Thyroid gland (tissue), 4 donors: ENCODE data around the gene RNF10. TPM values are rescaled to one million over a fixed set of nuclear protein-coding genes. Genes with fewer than 3 reads are reported as not detected.
"Not testable (repeated sequence)": the region's sequence is repeated elsewhere in the genome, so short reads cannot be mapped to it uniquely, and the experiment has no call there.

Experiments
- DNase-seq, 2 donors: peaks; one replicate each; pipeline ENCODE4 v3.0.0-alpha.2; 2019
- H3K27ac ChIP-seq, 3 donors: fragments of 200-600 bp; sonication (generic); 1 replicate in 2 of 3; 2 replicates in 1 of 3; pipeline ENCODE4 v1.5.1; 2016 to 2019; ENCODE audit warnings: mild to moderate bottlenecking in 1 of 3, moderate library complexity in 1 of 3
- H3K27me3 ChIP-seq: fragments of 200-600 bp; sonication (generic); one replicate; pipeline ENCODE4 v1.5.1; 2019
- H3K36me3 ChIP-seq, 2 donors: fragments of 200-600 bp; sonication (generic); one replicate each; pipeline ENCODE4 v1.5.1; 2016 to 2019
- H3K4me1 ChIP-seq, 2 donors: fragments of 200-600 bp; sonication (generic); one replicate each; pipeline ENCODE4 v1.5.1; 2017 to 2019
- H3K4me3 ChIP-seq, 3 donors: fragments of 200-600 bp; sonication (generic); replicated peaks in 1 of 3; 1 replicate in 2 of 3; 2 replicates in 1 of 3; pipeline ENCODE4 v1.5.1; 2016; ENCODE audit warnings: mild to moderate bottlenecking in 1 of 3
- H3K9me3 ChIP-seq: fragments of 200-600 bp; sonication (generic); one replicate; pipeline ENCODE4 v1.5.1; 2017
- CTCF ChIP-seq, 6 experiments: fragments of 200-600 bp in 3 of 6; fragments of 450-650 bp in 3 of 6; sonication (generic) in 3 of 6; IDR thresholded peaks; one replicate each; pipeline ENCODE4 v1.5.1; 2016 to 2019; ENCODE audit warnings: antibody characterized with exemption in 6 of 6, mild to moderate bottlenecking in 2 of 6, inconsistent platforms in 1 of 6, moderate library complexity in 1 of 6
- POLR2A ChIP-seq, 2 donors: fragments of 450-650 bp; IDR thresholded peaks; one replicate each; pipeline ENCODE4 v1.6.1; 2017; ENCODE audit warnings: antibody characterized with exemption in 2 of 2, mild to moderate bottlenecking in 2 of 2, moderate library complexity in 1 of 2
- WGBS, 2 donors: methylation state at CpG; one replicate each; pipeline ENCODE4 v1.1.5; 2017; 5-methylcytosine and 5-hydroxymethylcytosine counted together
- intact Hi-C: fragments of 100-400 bp; cut with DNase I; formaldehyde crosslinking; loops from one replicate; pipeline ENCODE4 v1.15.1; 2023
- total RNA-seq, 4 donors: library from RNA; depleted of rRNA; stranded (reverse); fragments of >200 nt; gene quantifications; one replicate each; pipeline ENCODE4 v1.2.3, GENCODE V29; 2016

Gene RNF10
- total RNA-seq, 4 donors from 2014 or later, result 62.5 to 159 (median 127) TPM

GRCh38 chr12:120528861-120529525 is 5.2 kb upstream of the RNF10 start, which contains the start of gene COQ5:
COQ5 (minus strand) TSS chr12:120529158; CDS start chr12:120529141, 17 bp downstream.
- intact Hi-C loops, result no loop called here
- Histone ChIP-seq H3K36me3 (no peaks in the 10 kb centered on the region), H3K27ac (peak within 1 kb of the TSS; percentile 80 to 98 (median 91)), H3K9me3 (no peaks in the 10 kb centered on the region), H3K4me3 (peak within 1 kb of the TSS; percentile 47 to 96 (median 63)), H3K4me1 (peaks cover 4 to 11% of the 10 kb centered on the region in 2 donors), H3K27me3 (no peaks in the 10 kb centered on the region)
- 1% methylated on average over 31 to 38 of the region's 38 CpGs for WGBS, 2 donors
- TF ChIP-seq CTCF (IDR thresholded peaks at IDR 0.05) (peak in 2 of 6 experiments; percentile 1 to 13), POLR2A (IDR thresholded peaks at IDR 0.05) (peak; percentile 9 to 76)
- peak; percentile 89 to 91 for DNase-seq

- Histone ChIP-seq H3K4me1 (peaks cover 4 to 11% of the 10 kb centered on the region in 2 donors), H3K9me3 (no peaks in the 10 kb centered on the region), H3K4me3 (peak overlapping the region; percentile 47 to 96 (median 63)), H3K36me3 (no peaks in the 10 kb centered on the region), H3K27ac (peak overlapping the region; percentile 80 to 98 (median 91)), H3K27me3 (no peaks in the 10 kb centered on the region)
- TF ChIP-seq POLR2A (IDR thresholded peaks at IDR 0.05) (peak in 1 of 2 donors; percentile 22), CTCF (IDR thresholded peaks at IDR 0.05) (peak in 1 of 6 experiments; percentile 5)
- peak; percentile 61 to 63 for DNase-seq
- intact Hi-C loops, result loop anchor here (5.0 kb wide), 1 partner anchor 33 kb away; the partner anchor contains the start of gene DYNLL1
- 29 to 30% methylated on average over 19 of the region's 19 CpGs for WGBS, 2 donors
These were observed 4.3 kb upstream of the RNF10 start for GRCh38 chr12:120529641-120530417.

- H3K4me3 ChIP-seq, H3K27me3 ChIP-seq, DNase-seq, H3K36me3 ChIP-seq, H3K9me3 ChIP-seq: not testable (repeated sequence)
- H3K27ac ChIP-seq, result peak overlapping the region in 1 of 3 donors; percentile 91
- intact Hi-C loops, result loop anchor here (5.0 kb wide), 1 partner anchor 33 kb away; the partner anchor contains the start of gene DYNLL1
- peaks cover 4 to 11% of the 10 kb centered on the region in 2 donors for H3K4me1 ChIP-seq
These were observed 3.8 kb upstream of the RNF10 start for GRCh38 chr12:120530418-120530761.

- peaks cover 26 to 32% of the 10 kb centered on the region in 2 donors for H3K4me1 ChIP-seq
These were observed 1.4 kb upstream of the RNF10 start for GRCh38 chr12:120532701-120533238.

More at GRCh38 chr12:120532701-120533238, 1.4 kb upstream of the RNF10 start:
- Histone ChIP-seq H3K9me3 (no peaks in the 10 kb centered on the region), H3K27ac (no peak overlapping the region), H3K4me3 (no peak overlapping the region), H3K36me3 (no peaks in the 10 kb centered on the region), H3K27me3 (no peaks in the 10 kb centered on the region)
- no peak for DNase-seq
- WGBS, 2 donors, result 78 to 80% methylated on average over 4 of the region's 4 CpGs
- intact Hi-C loops, result loop anchor here (5.0 kb wide), 1 partner anchor 35 kb away; the partner anchor contains the start of gene DYNLL1
- TF ChIP-seq CTCF (IDR thresholded peaks at IDR 0.05) (no peak), POLR2A (IDR thresholded peaks at IDR 0.05) (no peak)
